Astrocyte (in vitro differentiated cells and primary cell): ENCODE data around the gene CDX1. TPM values are rescaled to one million over a fixed set of nuclear protein-coding genes. Genes with fewer than 3 reads are reported as not detected.

ENCODE experiments used
- DNase-seq: peaks from one replicate; pipeline ENCODE4 v3.0.0-alpha.2; 2010; ENCODE audit warnings: low read depth
- FAIRE-seq: peaks from 2 replicates; lab custom pipeline; 2011; peaks lifted over from hg19 to GRCh38; lab: Jason Lieb, UNC
- H2AFZ ChIP-seq: 2 replicates; pipeline ENCODE4 v1.6.0; 2012; ENCODE audit warnings: low read depth, low read length, inconsistent platforms
- H3K27ac ChIP-seq: 2 replicates; pipeline ENCODE4 v1.5.1; 2011; ENCODE audit warnings: low read depth, low read length, inconsistent platforms
- H3K27me3 ChIP-seq: 2 replicates; pipeline ENCODE4 v1.6.0; 2011; ENCODE audit warnings: low read length, inconsistent platforms; ENCODE audit not compliant: insufficient read depth
- H3K36me3 ChIP-seq: 2 replicates; pipeline ENCODE4 v1.5.1; 2011; ENCODE audit warnings: low read length, inconsistent platforms; ENCODE audit not compliant: insufficient read depth
- H3K4me1 ChIP-seq: 2 replicates; pipeline ENCODE4 v1.5.1; 2011; ENCODE audit warnings: low read length, inconsistent platforms; ENCODE audit not compliant: insufficient read depth
- H3K4me2 ChIP-seq: 2 replicates; pipeline ENCODE4 v1.6.0; 2012; ENCODE audit warnings: low read length, inconsistent platforms
- H3K4me3 ChIP-seq: 2 replicates; pipeline ENCODE4 v1.5.1; 2011; ENCODE audit warnings: low read depth, mild to moderate bottlenecking, low read length, inconsistent platforms; ENCODE audit not compliant: insufficient read depth
- H3K79me2 ChIP-seq: 2 replicates; pipeline ENCODE4 v1.6.0; 2012; ENCODE audit warnings: mild to moderate bottlenecking, low read length, inconsistent platforms; ENCODE audit not compliant: insufficient read depth
- H3K9ac ChIP-seq: 2 replicates; pipeline ENCODE4 v1.6.0; 2012; ENCODE audit warnings: mild to moderate bottlenecking, low read length, inconsistent platforms
- H3K9me3 ChIP-seq: 2 replicates; pipeline ENCODE4 v1.5.1; 2012; ENCODE audit warnings: low read depth, mild to moderate bottlenecking, low read length, inconsistent platforms; ENCODE audit not compliant: insufficient read depth
- H4K20me1 ChIP-seq: 2 replicates; pipeline ENCODE4 v1.6.0; 2012; ENCODE audit warnings: low read length, inconsistent platforms; ENCODE audit not compliant: insufficient read depth
- H3K27ac Mint-ChIP-seq: one replicate; pipeline ENCODE4 v1.8.0; 2021; ENCODE audit warnings: mild to moderate bottlenecking, mixed read lengths; ENCODE audit not compliant: unreplicated experiment
- H3K27me3 Mint-ChIP-seq: one replicate; pipeline ENCODE4 v1.8.0; 2021; ENCODE audit warnings: low read depth, mixed read lengths; ENCODE audit not compliant: unreplicated experiment
- H3K36me3 Mint-ChIP-seq: one replicate; pipeline ENCODE4 v1.8.0; 2021; ENCODE audit warnings: low read depth, mixed read lengths; ENCODE audit not compliant: unreplicated experiment
- H3K4me1 Mint-ChIP-seq: one replicate; pipeline ENCODE4 v1.8.0; 2021; ENCODE audit warnings: low read depth, mixed read lengths; ENCODE audit not compliant: unreplicated experiment
- H3K4me3 Mint-ChIP-seq: one replicate; pipeline ENCODE4 v1.8.0; 2021; ENCODE audit warnings: mild to moderate bottlenecking, moderate library complexity, mixed read lengths; ENCODE audit not compliant: unreplicated experiment
- H3K9me3 Mint-ChIP-seq: one replicate; pipeline ENCODE4 v1.8.0; 2021; ENCODE audit warnings: mild to moderate bottlenecking, mixed read lengths; ENCODE audit not compliant: unreplicated experiment
- EZH2 ChIP-seq: IDR thresholded peaks from 2 replicates; pipeline ENCODE4 v1.6.1; 2012; ENCODE audit warnings: mild to moderate bottlenecking, low read length, inconsistent platforms; ENCODE audit not compliant: insufficient read depth
- total RNA-seq: library from RNA; stranded (reverse); gene quantifications from 2 replicates; pipeline ENCODE4 v1.2.1, GENCODE V29; 2021
- TF ChIP-seq, protein P1 (sequence below): IDR thresholded peaks from 2 replicates; pipeline ENCODE4 v1.5.1; 2011; ENCODE audit warnings: low read depth, mild to moderate bottlenecking, inconsistent platforms, low read length, moderate library complexity; ENCODE audit not compliant: insufficient read depth

Gene CDX1
- total RNA-seq, 1 donor from 2014 or later, result not detected

- peaks cover 13% of the 10 kb centered on the region for H3K27me3 Mint-ChIP-seq
- FAIRE-seq, result peak; percentile 87
Observed at GRCh38 chr5:150217873-150218692, 51.5 kb downstream of the CDX1 start.

GRCh38 chr5:150218693-150219035, 52.1 kb downstream of the CDX1 start:
- H3K4me3 Mint-ChIP-seq, result no peak overlapping the region
- Histone ChIP-seq H3K27me3 (no peaks in the 10 kb centered on the region), H3K79me2 (no peaks in the 10 kb centered on the region), H2AFZ (no peak overlapping the region), H3K36me3 (no peaks in the 10 kb centered on the region), H3K4me1 (peaks cover 10% of the 10 kb centered on the region), H3K9me3 (no peaks in the 10 kb centered on the region), H3K27ac (no peak overlapping the region), H3K4me2 (no peak overlapping the region), H3K9ac (no peak overlapping the region), H4K20me1 (no peaks in the 10 kb centered on the region), H3K4me3 (no peak overlapping the region)
- no peaks in the 10 kb centered on the region for H3K4me1 Mint-ChIP-seq
- no peaks in the 10 kb centered on the region for H3K36me3 Mint-ChIP-seq
- no peak overlapping the region for H3K27ac Mint-ChIP-seq
- no peaks in the 10 kb centered on the region for H3K9me3 Mint-ChIP-seq
- DNase-seq (no peak), FAIRE-seq (no peak)
- H3K27me3 Mint-ChIP-seq, result peaks cover 9% of the 10 kb centered on the region
- TF ChIP-seq EZH2, result no peak
- TF ChIP-seq, protein P1, sequence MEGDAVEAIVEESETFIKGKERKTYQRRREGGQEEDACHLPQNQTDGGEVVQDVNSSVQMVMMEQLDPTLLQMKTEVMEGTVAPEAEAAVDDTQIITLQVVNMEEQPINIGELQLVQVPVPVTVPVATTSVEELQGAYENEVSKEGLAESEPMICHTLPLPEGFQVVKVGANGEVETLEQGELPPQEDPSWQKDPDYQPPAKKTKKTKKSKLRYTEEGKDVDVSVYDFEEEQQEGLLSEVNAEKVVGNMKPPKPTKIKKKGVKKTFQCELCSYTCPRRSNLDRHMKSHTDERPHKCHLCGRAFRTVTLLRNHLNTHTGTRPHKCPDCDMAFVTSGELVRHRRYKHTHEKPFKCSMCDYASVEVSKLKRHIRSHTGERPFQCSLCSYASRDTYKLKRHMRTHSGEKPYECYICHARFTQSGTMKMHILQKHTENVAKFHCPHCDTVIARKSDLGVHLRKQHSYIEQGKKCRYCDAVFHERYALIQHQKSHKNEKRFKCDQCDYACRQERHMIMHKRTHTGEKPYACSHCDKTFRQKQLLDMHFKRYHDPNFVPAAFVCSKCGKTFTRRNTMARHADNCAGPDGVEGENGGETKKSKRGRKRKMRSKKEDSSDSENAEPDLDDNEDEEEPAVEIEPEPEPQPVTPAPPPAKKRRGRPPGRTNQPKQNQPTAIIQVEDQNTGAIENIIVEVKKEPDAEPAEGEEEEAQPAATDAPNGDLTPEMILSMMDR, result no peak

More at GRCh38 chr5:150217873-150218692, 51.5 kb downstream of the CDX1 start:
- H3K4me1 ChIP-seq, result peaks cover 16% of the 10 kb centered on the region
- no peaks in the 10 kb centered on the region for H3K9me3 Mint-ChIP-seq
- no peak overlapping the region for H2AFZ ChIP-seq
- H3K27me3 ChIP-seq, result no peaks in the 10 kb centered on the region
- H3K36me3 ChIP-seq, result no peaks in the 10 kb centered on the region
- TF ChIP-seq EZH2, result no peak
- TF ChIP-seq, protein P1, result peak; percentile 84
- peak; percentile 42 for DNase-seq
- no peaks in the 10 kb centered on the region for H3K9me3 ChIP-seq
- H3K9ac ChIP-seq, result no peak overlapping the region
- no peak overlapping the region for H3K4me3 Mint-ChIP-seq
- no peaks in the 10 kb centered on the region for H3K79me2 ChIP-seq
- no peaks in the 10 kb centered on the region for H3K36me3 Mint-ChIP-seq
- peaks cover 2% of the 10 kb centered on the region for H3K4me1 Mint-ChIP-seq
- H3K27ac ChIP-seq, result no peak overlapping the region
- no peak overlapping the region for H3K4me2 ChIP-seq
- no peaks in the 10 kb centered on the region for H4K20me1 ChIP-seq
- no peak overlapping the region for H3K4me3 ChIP-seq
- H3K27ac Mint-ChIP-seq, result no peak overlapping the region

DNA sequence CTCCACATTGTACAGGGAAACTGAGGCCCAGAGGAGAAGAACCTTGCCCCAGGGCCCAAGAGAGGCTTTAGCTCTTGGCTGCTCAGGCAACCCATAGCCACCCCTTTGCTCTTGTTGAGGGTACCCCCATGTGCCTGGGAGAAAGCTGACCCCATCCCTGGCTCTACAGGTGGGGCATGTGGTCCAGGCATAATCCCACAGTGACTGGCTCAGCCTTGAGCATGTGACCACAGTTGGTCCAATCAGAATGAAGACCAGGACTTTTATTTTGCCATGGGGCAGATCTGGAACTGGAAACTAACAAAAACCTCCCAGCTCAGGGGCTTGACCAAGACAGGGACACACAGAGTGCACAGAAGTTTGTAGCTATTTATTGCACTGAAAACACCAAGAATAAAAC, 52.6 kb downstream of the CDX1 start:
- no peak overlapping the region for H3K4me3 ChIP-seq
- H3K27me3 ChIP-seq, result no peaks in the 10 kb centered on the region
- H2AFZ ChIP-seq, result no peak overlapping the region
- FAIRE-seq, result no peak
- H3K36me3 ChIP-seq, result no peaks in the 10 kb centered on the region
- Mint-ChIP-seq H3K4me3 (no peak overlapping the region), H3K4me1 (no peaks in the 10 kb centered on the region), H3K27me3 (peaks cover 5% of the 10 kb centered on the region), H3K27ac (no peak overlapping the region), H3K36me3 (no peaks in the 10 kb centered on the region), H3K9me3 (no peaks in the 10 kb centered on the region)
- TF ChIP-seq EZH2, result no peak
- TF ChIP-seq, protein P1, result no peak
- H4K20me1 ChIP-seq, result no peaks in the 10 kb centered on the region
- no peak overlapping the region for H3K9ac ChIP-seq
- H3K9me3 ChIP-seq, result no peaks in the 10 kb centered on the region
- no peak overlapping the region for H3K27ac ChIP-seq
- no peak overlapping the region for H3K4me2 ChIP-seq
- H3K4me1 ChIP-seq, result peaks cover 5% of the 10 kb centered on the region
- no peak for DNase-seq
- no peaks in the 10 kb centered on the region for H3K79me2 ChIP-seq
